DOHH2 (cell line): Measurements from ENCODE around the gene ZNF48.

Source experiments
- H3F3A ChIP-seq: fragments of 200-600 bp; sonication (generic), shearing (Covaris generic); 2 replicates; pipeline ENCODE4 v1.6.0; 2016; ENCODE audit warnings: antibody characterized with exemption, mild to moderate bottlenecking; ENCODE audit not compliant: control insufficient read depth, insufficient read depth
- H3K27ac ChIP-seq: fragments of 200-600 bp; sonication (generic); 2 replicates; pipeline ENCODE4 v1.5.1; 2014; ENCODE audit warnings: low read depth, mild to moderate bottlenecking, low read length, moderate library complexity
- H3K27me3 ChIP-seq: fragments of 200-600 bp; sonication (generic); 2 replicates; pipeline ENCODE4 v1.6.1; 2014; ENCODE audit warnings: mild to moderate bottlenecking, low read length, mixed read lengths; ENCODE audit not compliant: control insufficient read depth
- H3K36me3 ChIP-seq: fragments of 200-600 bp; sonication (generic); 2 replicates; pipeline ENCODE4 v1.6.1; 2014; ENCODE audit warnings: mild to moderate bottlenecking, low read length, moderate library complexity, mixed read lengths; ENCODE audit not compliant: control insufficient read depth
- H3K4me1 ChIP-seq: fragments of 200-600 bp; sonication (generic); 2 replicates; pipeline ENCODE4 v1.6.1; 2014; ENCODE audit warnings: mild to moderate bottlenecking, low read length, mixed read lengths; ENCODE audit not compliant: control insufficient read depth
- H3K4me2 ChIP-seq: fragments of 200-600 bp; sonication (generic); 2 replicates; pipeline ENCODE4 v1.6.0; 2014; ENCODE audit warnings: mild to moderate bottlenecking, low read length, moderate library complexity
- H3K4me3 ChIP-seq: fragments of 200-600 bp; sonication (generic); 2 replicates; pipeline ENCODE4 v1.5.1; 2014; ENCODE audit warnings: mild to moderate bottlenecking, low read length, mixed read lengths
- H3K79me2 ChIP-seq: fragments of 200-600 bp; sonication (generic); 2 replicates; pipeline ENCODE4 v1.6.1; 2014; ENCODE audit warnings: mild to moderate bottlenecking, low read length, mixed read lengths; ENCODE audit not compliant: control insufficient read depth
- H3K9me2 ChIP-seq: fragments of 200-600 bp; sonication (generic); replicated peaks from 2 replicates; pipeline ENCODE4 v1.6.1; 2014; ENCODE audit warnings: mild to moderate bottlenecking, low read length, mixed read lengths; ENCODE audit not compliant: control insufficient read depth
- H3K9me3 ChIP-seq: fragments of 200-600 bp; sonication (generic); 2 replicates; pipeline ENCODE4 v1.6.1; 2014; ENCODE audit warnings: antibody characterized with exemption, low read length, mixed read lengths; ENCODE audit not compliant: control insufficient read depth, insufficient read depth
- H4K20me1 ChIP-seq: fragments of 200-600 bp; sonication (generic); 2 replicates; pipeline ENCODE4 v1.6.0; 2014; ENCODE audit warnings: low read depth, mild to moderate bottlenecking, antibody characterized with exemption, low read length, moderate library complexity; ENCODE audit not compliant: control insufficient read depth, insufficient read depth
- CTCF ChIP-seq: fragments of 200-600 bp; sonication (generic); IDR thresholded peaks from one replicate; pipeline ENCODE4 v1.5.1; 2014; ENCODE audit warnings: antibody characterized with exemption, mild to moderate bottlenecking, low read depth, low read length; ENCODE audit not compliant: poor library complexity, severe bottlenecking
- EZH2phosphoT487 ChIP-seq: fragments of 200-600 bp; sonication (generic); IDR thresholded peaks from 2 replicates; pipeline ENCODE4 v1.6.1; 2017; ENCODE audit warnings: borderline replicate concordance, mild to moderate bottlenecking, antibody characterized with exemption, low read length, moderate library complexity, mixed read lengths

Gene ZNF48

GRCh38 chr16:30371248-30371816 is 23.9 kb upstream of the ZNF48 start:
- H3K79me2 ChIP-seq, result peaks cover 36% of the 10 kb centered on the region
- peaks cover 39% of the 10 kb centered on the region for H3K4me1 ChIP-seq
- H3K4me2 ChIP-seq, result peak overlapping the region; percentile 95
- H3F3A ChIP-seq, result no peaks in the 10 kb centered on the region
- TF ChIP-seq EZH2phosphoT487, result no peak
- peak; percentile 35 for TF ChIP-seq CTCF
- no peaks in the 10 kb centered on the region for H3K9me3 ChIP-seq
- H3K4me3 ChIP-seq, result peak overlapping the region; percentile 74
- peaks cover 8% of the 10 kb centered on the region for H4K20me1 ChIP-seq
- H3K36me3 ChIP-seq, result peaks cover 34% of the 10 kb centered on the region
- H3K27ac ChIP-seq, result peak overlapping the region; percentile 68
- H3K27me3 ChIP-seq, result no peaks in the 10 kb centered on the region
- H3K9me2 ChIP-seq, result no peaks in the 10 kb centered on the region

GRCh38 chr16:30372038-30372712 is 23.0 kb upstream of the ZNF48 start:
- TF ChIP-seq EZH2phosphoT487, result no peak
- no peak for TF ChIP-seq CTCF
- Histone ChIP-seq H3K27me3 (no peaks in the 10 kb centered on the region), H3K4me3 (peak overlapping the region; percentile 74; the same call in 1 of the 2 replicates), H3K27ac (peak overlapping the region; percentile 68), H3K4me2 (peak overlapping the region; percentile 95), H3K36me3 (peaks cover 27% of the 10 kb centered on the region), H3K9me2 (no peaks in the 10 kb centered on the region), H3K79me2 (peaks cover 30% of the 10 kb centered on the region), H3K9me3 (no peaks in the 10 kb centered on the region), H4K20me1 (peaks cover 8% of the 10 kb centered on the region), H3F3A (peaks cover 1% of the 10 kb centered on the region), H3K4me1 (peaks cover 38% of the 10 kb centered on the region)

- peaks cover 26% of the 10 kb centered on the region for H3K79me2 ChIP-seq
- H3F3A ChIP-seq, result peaks cover 4% of the 10 kb centered on the region
- H3K27ac ChIP-seq, result 0 out of 2 replicates have a peak overlapping the region, but pooled peaks have one; percentile 68
- TF ChIP-seq EZH2phosphoT487 (no peak), CTCF (no peak)
- H3K4me2 ChIP-seq, result no peak overlapping the region
- peaks cover 24% of the 10 kb centered on the region for H3K36me3 ChIP-seq
- H3K9me2 ChIP-seq, result no peaks in the 10 kb centered on the region
- no peaks in the 10 kb centered on the region for H3K27me3 ChIP-seq
- peaks cover 8% of the 10 kb centered on the region for H4K20me1 ChIP-seq
- peaks cover 38% of the 10 kb centered on the region for H3K4me1 ChIP-seq
- H3K9me3 ChIP-seq, result no peaks in the 10 kb centered on the region
- H3K4me3 ChIP-seq, result no peak overlapping the region
Measured at GRCh38 chr16:30372725-30373124, 22.5 kb upstream of the ZNF48 start.
